Erythroblast (primary cell): ENCODE results near the gene ALDH1B1.

ENCODE experiments used
- GATA1 ChIP-seq: IDR thresholded peaks from 2 replicates; pipeline ENCODE4 v1.6.1; 2011; ENCODE audit warnings: low read depth, mild to moderate bottlenecking, control low read depth, low read length, moderate library complexity
- POLR2A ChIP-seq: IDR thresholded peaks from 2 replicates; pipeline ENCODE4 v1.6.1; 2011; ENCODE audit warnings: mild to moderate bottlenecking, low read length

DNA sequence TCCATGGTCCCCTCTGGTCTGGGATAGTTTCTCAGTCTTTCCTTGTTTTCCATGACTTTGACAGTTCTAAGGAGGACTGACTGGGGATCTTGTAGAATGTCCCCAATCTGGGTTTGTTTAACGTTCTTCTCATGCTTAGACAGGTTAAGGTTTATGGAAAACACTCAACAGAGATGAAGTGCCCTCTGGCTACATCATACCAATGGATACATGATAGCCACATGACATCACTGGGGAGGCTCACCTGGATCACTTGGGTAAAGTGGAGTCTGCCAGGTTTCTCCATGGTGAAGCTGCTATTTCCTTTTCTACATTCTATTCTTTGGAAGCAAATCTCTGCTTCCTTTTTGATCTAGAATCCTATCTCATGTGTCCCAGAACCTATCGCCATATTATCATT, 23.8 kb upstream of the ALDH1B1 start:
- TF ChIP-seq POLR2A (no peak), GATA1 (no peak)
